OCI-LY1 (cell line): Measurements from ENCODE around the gene TBX21.

Experiments
- H2AFZ ChIP-seq: fragments of 200-600 bp; sonication (generic), shearing (Covaris generic); 2 replicates; pipeline ENCODE4 v1.6.0; 2014; ENCODE audit warnings: antibody characterized with exemption, mild to moderate bottlenecking, low read length
- H3F3A ChIP-seq: fragments of 200-600 bp; sonication (generic), shearing (Covaris generic); 2 replicates; pipeline ENCODE4 v1.6.0; 2014; ENCODE audit warnings: mild to moderate bottlenecking, antibody characterized with exemption, low read length, moderate library complexity; ENCODE audit not compliant: insufficient read depth
- H3K27ac ChIP-seq: fragments of 200-600 bp; sonication (generic); 2 replicates; pipeline ENCODE4 v1.5.1; 2014; ENCODE audit warnings: low read length, mixed run types, mild to moderate bottlenecking, low read depth; ENCODE audit not compliant: poor library complexity, severe bottlenecking
- H3K27me3 ChIP-seq: fragments of 200-600 bp; sonication (generic); 2 replicates; pipeline ENCODE4 v1.6.0; 2014; ENCODE audit warnings: antibody characterized with exemption, mild to moderate bottlenecking, low read length, moderate library complexity; ENCODE audit not compliant: insufficient read depth
- H3K36me3 ChIP-seq: fragments of 200-600 bp; sonication (generic); 2 replicates; pipeline ENCODE4 v1.6.1; 2014; ENCODE audit warnings: mild to moderate bottlenecking, antibody characterized with exemption, low read length, moderate library complexity, mixed read lengths; ENCODE audit not compliant: insufficient read depth
- H3K4me1 ChIP-seq: fragments of 200-600 bp; sonication (generic); 2 replicates; pipeline ENCODE4 v1.5.1; 2014; ENCODE audit warnings: mild to moderate bottlenecking, low read length, moderate library complexity; ENCODE audit not compliant: insufficient read depth, severe bottlenecking
- H3K4me2 ChIP-seq: fragments of 200-600 bp; sonication (generic), shearing (Covaris generic); 2 replicates; pipeline ENCODE4 v1.6.1; 2014; ENCODE audit warnings: low read length
- H3K4me3 ChIP-seq: fragments of 200-600 bp; sonication (generic); 2 replicates; pipeline ENCODE4 v1.5.1; 2014; ENCODE audit warnings: low read length, low read depth, mild to moderate bottlenecking, mixed read lengths; ENCODE audit not compliant: poor library complexity, severe bottlenecking
- H3K79me2 ChIP-seq: fragments of 200-600 bp; shearing (Covaris generic); 2 replicates; pipeline ENCODE4 v1.6.1; 2016; ENCODE audit warnings: mixed run types, low read length, mixed read lengths; ENCODE audit not compliant: insufficient read depth
- H3K9ac ChIP-seq: fragments of 200-600 bp; sonication (generic), shearing (Covaris generic); 2 replicates; pipeline ENCODE4 v1.6.1; 2014; ENCODE audit warnings: mild to moderate bottlenecking, low read length, mixed read lengths
- H3K9me2 ChIP-seq: fragments of 200-600 bp; sonication (generic), shearing (Covaris generic); 2 replicates; pipeline ENCODE4 v1.6.1; 2014; ENCODE audit warnings: low read depth, mild to moderate bottlenecking, low read length, mixed read lengths
- H3K9me3 ChIP-seq: fragments of 200-600 bp; shearing (Covaris generic); 2 replicates; pipeline ENCODE4 v1.6.1; 2014; ENCODE audit warnings: low read length, mixed read lengths
- H4K20me1 ChIP-seq: fragments of 200-600 bp; sonication (generic), shearing (Covaris generic); 2 replicates; pipeline ENCODE4 v1.6.0; 2016; ENCODE audit warnings: mild to moderate bottlenecking, low read length; ENCODE audit not compliant: insufficient read depth
- CTCF ChIP-seq: fragments of 200-600 bp; sonication (generic), shearing (Covaris generic); IDR thresholded peaks from 2 replicates; pipeline ENCODE4 v1.5.1; 2017; ENCODE audit warnings: mild to moderate bottlenecking, antibody characterized with exemption, low read length, moderate library complexity, mixed read lengths
- EZH2 ChIP-seq: fragments of 200-600 bp; sonication (generic), shearing (Covaris generic); IDR thresholded peaks from 2 replicates; pipeline ENCODE4 v1.8.0; 2017; ENCODE audit warnings: borderline replicate concordance, mixed run types, mild to moderate bottlenecking, antibody characterized with exemption, low read length, moderate library complexity, mixed read lengths

TBX21 gene

GRCh38 chr17:47707884-47708283, 25.2 kb upstream of the TBX21 start:
- Histone ChIP-seq H3K4me2 (no peak overlapping the region), H4K20me1 (no peaks in the 10 kb centered on the region), H3K4me3 (no peak overlapping the region), H3K9me3 (no peaks in the 10 kb centered on the region), H3K27me3 (peaks cover 7% of the 10 kb centered on the region; the same call in 1 of the 2 replicates), H3F3A (0 out of 2 replicates have a peak, but pooled peaks cover 3% of the 10 kb centered on the region), H3K9ac (no peak overlapping the region), H3K79me2 (no peaks in the 10 kb centered on the region), H3K9me2 (no peaks in the 10 kb centered on the region), H3K4me1 (peaks cover 28% of the 10 kb centered on the region), H3K27ac (no peak overlapping the region), H2AFZ (no peak overlapping the region), H3K36me3 (peaks cover 31% of the 10 kb centered on the region)
- TF ChIP-seq EZH2 (no peak), CTCF (no peak)

- H3K4me3 ChIP-seq = no peak overlapping the region
- no peaks in the 10 kb centered on the region for H4K20me1 ChIP-seq
- peaks cover 31% of the 10 kb centered on the region for H3K36me3 ChIP-seq
- H3K79me2 ChIP-seq = no peaks in the 10 kb centered on the region
- no peak for TF ChIP-seq CTCF
- no peak for TF ChIP-seq EZH2
- H3K9ac ChIP-seq = no peak overlapping the region
- 0 out of 2 replicates have a peak, but pooled peaks cover 3% of the 10 kb centered on the region for H3F3A ChIP-seq
- H3K27ac ChIP-seq = no peak overlapping the region
- H3K9me3 ChIP-seq = no peaks in the 10 kb centered on the region
- no peak overlapping the region for H2AFZ ChIP-seq
- H3K4me1 ChIP-seq = peaks cover 23% of the 10 kb centered on the region
- no peak overlapping the region for H3K4me2 ChIP-seq
- H3K9me2 ChIP-seq = no peaks in the 10 kb centered on the region
- H3K27me3 ChIP-seq = peaks cover 7% of the 10 kb centered on the region; the same call in 1 of the 2 replicates
Measured at GRCh38 chr17:47708312-47708863, 24.6 kb upstream of the TBX21 start.

DNA sequence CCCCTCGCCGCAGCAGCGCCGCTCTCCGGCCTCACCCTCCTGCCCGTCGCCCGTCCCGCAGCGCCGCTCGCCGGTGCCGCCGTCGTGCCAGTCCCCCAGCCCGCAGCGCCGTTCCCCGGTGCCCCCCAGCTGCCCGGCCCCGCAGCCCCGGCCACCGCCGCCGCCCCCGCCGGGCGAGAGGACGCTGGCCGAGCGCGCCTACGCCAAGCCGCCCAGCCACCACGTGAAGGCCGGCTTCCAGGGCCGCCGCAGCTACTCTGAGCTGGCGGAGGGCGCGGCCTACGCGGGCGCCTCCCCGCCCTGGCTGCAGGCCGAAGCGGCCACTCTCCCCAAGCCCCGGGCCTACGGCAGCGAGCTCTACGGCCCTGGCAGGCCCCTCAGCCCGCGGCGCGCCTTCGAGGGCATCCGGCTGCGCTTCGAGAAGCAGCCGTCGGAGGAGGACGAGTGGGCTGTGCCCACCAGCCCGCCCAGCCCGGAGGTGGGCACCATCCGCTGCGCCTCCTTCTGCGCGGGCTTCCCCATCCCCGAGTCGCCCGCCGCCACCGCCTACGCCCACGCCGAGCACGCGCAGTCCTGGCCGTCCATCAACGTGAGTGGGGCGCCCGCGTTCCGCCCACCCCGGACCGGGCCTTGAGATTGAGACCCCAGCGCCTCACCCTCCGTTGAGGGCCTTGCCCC, 24.0 kb upstream of the TBX21 start:
- no peak overlapping the region for H3K4me3 ChIP-seq
- no peak overlapping the region for H3K27ac ChIP-seq
- H3F3A ChIP-seq = 0 out of 2 replicates have a peak, but pooled peaks cover 3% of the 10 kb centered on the region
- no peak overlapping the region for H3K4me2 ChIP-seq
- no peaks in the 10 kb centered on the region for H3K79me2 ChIP-seq
- H3K27me3 ChIP-seq = peaks cover 7% of the 10 kb centered on the region; the same call in 1 of the 2 replicates
- no peak for TF ChIP-seq EZH2
- no peak for TF ChIP-seq CTCF
- H4K20me1 ChIP-seq = no peaks in the 10 kb centered on the region
- H2AFZ ChIP-seq = no peak overlapping the region
- H3K9ac ChIP-seq = no peak overlapping the region
- H3K4me1 ChIP-seq = peaks cover 17% of the 10 kb centered on the region
- peaks cover 31% of the 10 kb centered on the region for H3K36me3 ChIP-seq
- no peaks in the 10 kb centered on the region for H3K9me3 ChIP-seq
- no peaks in the 10 kb centered on the region for H3K9me2 ChIP-seq
